ENCODE results near the gene DLG1. TPM values are rescaled to one million over a fixed set of nuclear protein-coding genes. Genes with fewer than 3 reads are reported as not detected.

The DLG1 gene
- 10 to 100 TPM; 44.1 to 59.0 TPM for total RNA-seq
- long read RNA-seq, partial matches to known transcripts = 6 of 9 reads
- long read RNA-seq, other reads (novel, unspliced or antisense) = 3 of 9 reads

DNA sequence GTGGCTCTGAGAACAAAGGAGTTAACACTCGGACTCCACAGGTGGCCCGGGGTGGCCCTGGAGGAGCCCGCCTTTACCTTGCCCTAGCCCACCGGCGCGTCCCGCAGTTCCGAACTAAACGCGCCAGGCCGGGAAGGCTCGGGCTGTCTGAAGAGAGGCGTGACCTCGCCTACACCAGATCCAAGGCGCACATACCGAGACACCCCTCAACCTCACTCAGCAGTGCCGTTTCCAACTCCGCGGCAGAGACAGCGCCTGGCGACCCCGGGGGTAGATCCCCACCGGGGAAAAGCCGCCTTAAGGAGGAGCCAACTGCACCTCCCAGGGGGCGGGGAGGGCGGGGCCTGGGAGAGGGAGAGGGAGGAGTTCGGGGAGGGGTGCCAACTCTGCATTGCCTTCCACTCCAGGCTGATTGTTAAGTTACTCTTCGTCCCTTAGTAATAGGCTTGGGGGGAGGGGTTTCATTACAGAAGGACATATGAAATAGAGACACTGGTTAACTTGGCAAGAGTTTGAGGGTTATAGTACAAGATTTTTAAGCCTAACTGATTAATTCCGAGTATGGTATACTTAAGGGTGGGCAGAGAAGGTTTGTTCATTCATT is at the start of gene DLG1:
DLG1 (minus strand) TSS at position 272 of the 604 bp plus-strand sequence. CDS start 1,408 bp downstream, outside the sequence.
- peak; percentile 84 to 94 for ATAC-seq
- intact Hi-C loops (cut with DNase I) = loop anchor here in 1 of 2 donors (2.0 to 5.0 kb wide), 2 partner anchors 46 to 159 kb away; no protein-coding TSS in a partner anchor
- peak; percentile 92 for DNase-seq

- no peak for DNase-seq
- ATAC-seq = no peak
- intact Hi-C loops (cut with DNase I) = no loop called here
Observed at GRCh38 chr3:197348014-197348413, 49.6 kb upstream of the DLG1 start.

- intact Hi-C loops (cut with DNase I) = loop anchor here in 1 of 2 donors (2.0 kb wide), 1 partner anchor 47 kb away; the partner anchor contains the start of gene DLG1
- ATAC-seq (peak in 1 of 2 donors; percentile 47), DNase-seq (no peak)
Observed at GRCh38 chr3:197345390-197345789, 47.0 kb upstream of the DLG1 start.

DNA sequence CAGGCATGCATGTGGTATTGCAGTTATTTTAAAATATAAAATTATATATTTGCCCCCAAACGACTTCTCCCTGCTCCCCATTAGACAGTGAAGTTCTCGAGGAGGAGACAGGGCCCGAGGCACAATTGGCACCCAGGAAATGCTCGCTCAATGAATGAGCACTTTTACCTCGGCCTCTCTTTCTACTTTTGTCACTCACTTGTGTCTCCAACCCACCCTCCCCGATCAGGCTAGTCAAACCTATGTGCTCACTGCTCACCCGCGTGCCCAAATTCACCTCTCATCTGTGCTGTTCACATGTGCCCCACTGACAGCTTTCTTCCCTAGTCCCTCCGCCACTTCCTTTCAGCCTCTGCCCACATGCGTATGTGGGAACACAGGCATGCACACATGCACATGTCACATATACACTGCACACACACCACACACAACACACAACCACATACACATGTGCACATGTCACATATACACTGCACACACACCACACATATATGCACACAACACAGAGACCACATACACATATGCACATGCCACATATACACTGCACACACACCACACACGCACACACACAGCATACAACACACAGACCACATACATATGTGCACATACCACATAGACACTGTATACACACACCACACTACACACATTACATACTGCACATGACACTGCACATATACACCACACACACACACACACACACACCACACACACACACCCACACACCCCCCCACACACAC is 46.3 kb upstream of the DLG1 start:
- ATAC-seq = no peak
- DNase-seq = no peak
- intact Hi-C loops (cut with DNase I) = loop anchor here in 1 of 2 donors (2.0 kb wide), 1 partner anchor 46 kb away; the partner anchor contains the start of gene DLG1

- peak; percentile 39 to 42 for ATAC-seq
- intact Hi-C loops (cut with DNase I) = loop anchor here in 1 of 2 donors (2.0 kb wide), 1 partner anchor 45 kb away; the partner anchor contains the start of gene DLG1
- no peak for DNase-seq
Observed at GRCh38 chr3:197343656-197344408, 45.4 kb upstream of the DLG1 start.

DNA sequence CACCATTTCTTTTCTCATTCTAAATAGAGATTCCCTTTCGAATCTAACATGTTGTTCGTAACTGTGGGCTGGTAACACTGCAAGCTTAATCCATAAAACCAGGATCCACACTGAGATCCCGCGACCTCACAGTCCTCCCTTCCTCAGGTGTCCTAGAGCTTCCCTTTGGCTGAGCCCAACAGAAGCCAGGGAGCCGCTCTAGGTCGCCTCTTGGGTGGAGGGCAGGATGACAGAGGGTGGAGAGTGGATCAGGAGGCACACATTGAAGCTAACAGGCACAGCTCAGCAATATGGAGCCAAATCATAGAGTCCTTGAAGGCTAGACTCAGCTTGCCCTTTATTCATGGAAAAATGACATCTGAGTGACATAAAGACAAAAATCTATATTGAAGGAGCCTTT is 44.7 kb upstream of the DLG1 start:
- no peak for DNase-seq
- intact Hi-C loops (cut with DNase I) = no loop called here
- ATAC-seq = no peak

GRCh38 chr3:197340521-197340871 is 42.1 kb upstream of the DLG1 start:
- DNase-seq (no peak), ATAC-seq (no peak)
- intact Hi-C loops (cut with DNase I) = no loop called here

- intact Hi-C loops (cut with DNase I) = no loop called here
- ATAC-seq = peak; percentile 23 to 50
- no peak for DNase-seq
Observed at GRCh38 chr3:197339841-197340520, 41.6 kb upstream of the DLG1 start.

DNA sequence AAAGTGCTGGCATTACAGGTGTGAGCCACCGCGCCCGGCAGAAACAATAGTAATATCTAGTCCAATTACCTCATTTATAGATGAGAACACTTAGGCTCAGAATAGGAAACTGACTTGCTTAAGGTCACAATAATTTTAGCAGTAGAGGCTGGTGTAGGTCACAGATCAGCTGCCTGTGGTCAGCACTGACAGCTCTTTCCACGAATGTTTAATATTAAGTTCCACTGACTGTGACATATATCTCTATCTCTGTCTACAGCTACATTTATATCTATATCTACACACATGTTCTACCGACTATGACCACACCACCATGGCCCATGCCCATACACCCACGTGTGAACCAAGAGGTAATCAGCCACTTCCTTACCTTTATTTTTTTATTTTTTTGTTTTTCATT is 40.2 kb upstream of the DLG1 start:
- no peak for DNase-seq
- ATAC-seq = no peak
- intact Hi-C loops (cut with DNase I) = no loop called here

GRCh38 chr3:197337656-197338055 is 39.2 kb upstream of the DLG1 start:
- ATAC-seq (no peak), DNase-seq (no peak)
- intact Hi-C loops (cut with DNase I) = no loop called here

DNA sequence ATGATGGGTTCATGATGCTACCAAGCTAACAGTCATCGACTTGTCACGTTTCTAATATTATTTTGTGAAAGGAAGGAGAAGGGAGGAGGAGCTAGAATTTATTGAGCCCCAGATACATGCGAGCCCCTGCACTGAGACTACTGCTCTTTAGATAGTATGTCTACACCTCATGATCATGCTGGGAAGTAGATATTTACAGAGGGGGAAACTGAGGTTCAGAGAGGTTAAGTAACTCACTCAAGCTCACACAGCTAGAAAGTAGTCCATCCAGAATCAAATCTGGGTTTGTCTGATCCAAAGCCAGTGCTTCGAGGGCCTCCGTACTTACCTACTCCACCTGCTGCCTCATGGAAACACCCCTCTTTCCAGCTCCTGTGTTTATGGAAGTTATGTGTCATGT is 38.8 kb upstream of the DLG1 start:
- intact Hi-C loops (cut with DNase I) = no loop called here
- ATAC-seq = no peak

DNA sequence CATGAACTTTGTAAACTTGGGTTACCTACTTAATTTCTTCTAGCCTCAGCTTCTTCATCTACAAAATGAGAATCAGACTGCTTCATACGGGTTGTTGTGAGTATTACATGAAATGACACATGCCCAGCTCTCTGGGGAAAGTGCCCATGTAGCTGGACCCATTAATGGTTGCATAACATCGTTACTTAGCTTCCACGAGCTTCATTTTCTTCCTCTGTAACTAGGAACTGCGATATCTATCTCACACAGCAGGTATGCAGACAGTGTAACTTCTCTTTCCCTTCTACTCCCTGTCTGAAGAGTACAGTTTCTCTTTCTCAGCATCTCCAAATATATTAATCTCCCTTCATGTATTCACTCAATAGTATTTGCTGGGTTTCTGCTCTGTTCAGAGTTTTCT is 37.9 kb upstream of the DLG1 start:
- intact Hi-C loops (cut with DNase I) = no loop called here
- no peak for DNase-seq
- ATAC-seq = no peak

More for the DNA sequence above, 38.8 kb upstream of the DLG1 start:
- DNase-seq = no peak

GRCh38 chr3:197335428-197336132 is 37.2 kb upstream of the DLG1 start:
- DNase-seq = no peak
- ATAC-seq = peak in 1 of 2 donors; percentile 61
- intact Hi-C loops (cut with DNase I) = no loop called here

DNA sequence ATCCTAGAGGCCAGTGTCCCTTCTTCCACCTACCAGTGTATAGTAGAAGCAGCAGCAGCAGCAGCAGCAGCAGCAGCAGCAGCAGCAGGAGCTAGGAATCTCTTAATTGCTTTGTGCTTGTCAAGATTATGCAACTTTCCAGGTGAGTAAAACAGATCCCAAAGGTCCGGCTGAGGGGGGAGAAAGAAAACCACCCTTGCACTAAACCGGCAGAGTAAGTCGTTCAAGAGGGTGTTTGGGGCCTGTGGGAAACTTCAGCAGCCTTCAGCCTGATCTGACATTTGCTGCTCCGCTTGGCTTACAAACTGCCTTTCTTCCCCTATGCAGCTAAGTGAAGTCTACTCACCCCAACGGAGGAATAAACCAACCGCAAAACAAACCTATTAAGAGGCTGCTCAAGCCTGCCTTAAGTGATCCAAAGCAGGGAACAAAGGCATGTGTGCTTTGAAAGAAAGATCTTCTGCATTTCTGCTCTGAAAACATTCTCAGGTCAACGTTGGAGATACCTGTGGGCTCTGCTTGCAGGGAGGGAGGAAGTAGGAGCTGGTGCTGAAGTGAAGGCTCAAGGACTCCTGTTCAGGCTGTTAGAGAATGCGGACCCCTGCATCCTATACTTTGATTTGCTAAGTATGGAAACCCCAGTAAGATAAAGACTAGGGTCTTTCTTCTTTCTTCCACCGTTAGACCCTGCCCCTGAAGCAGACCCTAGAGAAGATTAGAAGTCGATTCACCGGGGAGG is 35.7 kb upstream of the DLG1 start:
- no peak for ATAC-seq
- DNase-seq = no peak
- intact Hi-C loops (cut with DNase I) = no loop called here

- no peak for DNase-seq
- intact Hi-C loops (cut with DNase I) = no loop called here
- ATAC-seq = no peak
Observed at GRCh38 chr3:197331131-197331530, 32.7 kb upstream of the DLG1 start.

GRCh38 chr3:197329382-197329781 is 31.0 kb upstream of the DLG1 start:
- DNase-seq = no peak
- ATAC-seq = no peak
- intact Hi-C loops (cut with DNase I) = no loop called here

- intact Hi-C loops (cut with DNase I) = no loop called here
- no peak for DNase-seq
- ATAC-seq = no peak
Observed at GRCh38 chr3:197328198-197328597, 29.8 kb upstream of the DLG1 start.

DNA sequence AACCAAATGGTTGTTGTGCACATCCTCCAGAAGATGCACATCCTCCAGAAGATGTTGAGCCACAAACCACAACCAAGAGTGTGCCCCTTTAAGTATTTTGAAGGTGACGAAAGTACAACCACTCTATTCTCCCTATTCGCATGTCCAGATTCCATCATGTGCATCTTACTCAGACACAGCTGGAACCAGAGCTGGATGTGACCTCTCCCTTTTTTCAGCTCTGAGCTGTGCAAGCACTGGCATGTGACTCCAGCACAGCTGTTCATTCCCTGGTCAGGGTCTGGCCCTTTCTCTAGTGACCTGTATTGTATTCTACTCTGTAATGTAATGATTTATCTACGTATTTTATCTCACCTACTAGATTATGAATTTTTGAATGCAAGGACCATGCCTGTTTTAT is 29.3 kb upstream of the DLG1 start:
- intact Hi-C loops (cut with DNase I) = no loop called here
- peak in 1 of 2 donors; percentile 75 for ATAC-seq

More for the DNA sequence above, 29.3 kb upstream of the DLG1 start:
- DNase-seq = no peak
